Natural killer cell treated with Interleukin-12 subunit alpha and Interleukin-12 subunit beta and Interleukin-15 and Interleukin-18, amount 100 ng/mL, for 72 hours (primary cell): ENCODE measurements around the gene SPTY2D1. TPM values are rescaled to one million over a fixed set of nuclear protein-coding genes. Genes with fewer than 3 reads are reported as not detected.
"Not testable (repeated sequence)": the region's sequence is repeated elsewhere in the genome, so short reads cannot be mapped to it uniquely, and the experiment has no call there.

ENCODE experiments used
- ATAC-seq, 2 donors: fragments of 150-1000 bp; cut with Tn5 transposase in 1 of 2; sonication (Bioruptor Pico), chemical (Tn5 transposase) in 1 of 2; 2 replicates each; pipeline ENCODE4 v1.10.0; 2021
- DNase-seq: peaks from one replicate; pipeline ENCODE4 v3.0.0; 2022; ENCODE audit warnings: low spot score
- H3K27ac Mint-ChIP-seq, 2 donors: 1 replicate in 1 of 2; 2 replicates in 1 of 2; pipeline ENCODE4 v1.8.0; 2022; ENCODE audit warnings: mixed read lengths in 2 of 2, mild to moderate bottlenecking in 1 of 2, moderate library complexity in 1 of 2
- H3K27me3 Mint-ChIP-seq, 2 donors: 1 replicate in 1 of 2; 2 replicates in 1 of 2; pipeline ENCODE4 v1.8.0; 2022; ENCODE audit warnings: mixed read lengths in 2 of 2
- H3K36me3 Mint-ChIP-seq: one replicate; pipeline ENCODE4 v1.8.0; 2022; ENCODE audit warnings: mixed read lengths
- H3K4me1 Mint-ChIP-seq, 2 donors: 1 replicate in 1 of 2; 2 replicates in 1 of 2; pipeline ENCODE4 v1.8.0; 2022; ENCODE audit warnings: low read depth in 2 of 2, mixed read lengths in 2 of 2, mild to moderate bottlenecking in 1 of 2
- H3K4me3 Mint-ChIP-seq: one replicate; pipeline ENCODE4 v1.8.0; 2022; ENCODE audit warnings: mixed read lengths
- H3K9me3 Mint-ChIP-seq: 2 replicates; pipeline ENCODE4 v1.8.0; 2022; ENCODE audit warnings: mixed read lengths
- total RNA-seq, 2 donors: library from RNA; stranded (reverse); gene quantifications; one replicate each; pipeline ENCODE4 v1.2.3, GENCODE V29; 2022

Gene SPTY2D1, protein sequence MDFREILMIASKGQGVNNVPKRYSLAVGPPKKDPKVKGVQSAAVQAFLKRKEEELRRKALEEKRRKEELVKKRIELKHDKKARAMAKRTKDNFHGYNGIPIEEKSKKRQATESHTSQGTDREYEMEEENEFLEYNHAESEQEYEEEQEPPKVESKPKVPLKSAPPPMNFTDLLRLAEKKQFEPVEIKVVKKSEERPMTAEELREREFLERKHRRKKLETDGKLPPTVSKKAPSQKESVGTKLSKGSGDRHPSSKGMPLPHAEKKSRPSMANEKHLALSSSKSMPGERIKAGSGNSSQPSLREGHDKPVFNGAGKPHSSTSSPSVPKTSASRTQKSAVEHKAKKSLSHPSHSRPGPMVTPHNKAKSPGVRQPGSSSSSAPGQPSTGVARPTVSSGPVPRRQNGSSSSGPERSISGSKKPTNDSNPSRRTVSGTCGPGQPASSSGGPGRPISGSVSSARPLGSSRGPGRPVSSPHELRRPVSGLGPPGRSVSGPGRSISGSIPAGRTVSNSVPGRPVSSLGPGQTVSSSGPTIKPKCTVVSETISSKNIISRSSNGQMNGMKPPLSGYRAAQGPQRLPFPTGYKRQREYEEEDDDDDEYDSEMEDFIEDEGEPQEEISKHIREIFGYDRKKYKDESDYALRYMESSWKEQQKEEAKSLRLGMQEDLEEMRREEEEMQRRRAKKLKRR
- total RNA-seq: 10 to 100 TPM; 28.8 to 33.4 TPM

DNA sequence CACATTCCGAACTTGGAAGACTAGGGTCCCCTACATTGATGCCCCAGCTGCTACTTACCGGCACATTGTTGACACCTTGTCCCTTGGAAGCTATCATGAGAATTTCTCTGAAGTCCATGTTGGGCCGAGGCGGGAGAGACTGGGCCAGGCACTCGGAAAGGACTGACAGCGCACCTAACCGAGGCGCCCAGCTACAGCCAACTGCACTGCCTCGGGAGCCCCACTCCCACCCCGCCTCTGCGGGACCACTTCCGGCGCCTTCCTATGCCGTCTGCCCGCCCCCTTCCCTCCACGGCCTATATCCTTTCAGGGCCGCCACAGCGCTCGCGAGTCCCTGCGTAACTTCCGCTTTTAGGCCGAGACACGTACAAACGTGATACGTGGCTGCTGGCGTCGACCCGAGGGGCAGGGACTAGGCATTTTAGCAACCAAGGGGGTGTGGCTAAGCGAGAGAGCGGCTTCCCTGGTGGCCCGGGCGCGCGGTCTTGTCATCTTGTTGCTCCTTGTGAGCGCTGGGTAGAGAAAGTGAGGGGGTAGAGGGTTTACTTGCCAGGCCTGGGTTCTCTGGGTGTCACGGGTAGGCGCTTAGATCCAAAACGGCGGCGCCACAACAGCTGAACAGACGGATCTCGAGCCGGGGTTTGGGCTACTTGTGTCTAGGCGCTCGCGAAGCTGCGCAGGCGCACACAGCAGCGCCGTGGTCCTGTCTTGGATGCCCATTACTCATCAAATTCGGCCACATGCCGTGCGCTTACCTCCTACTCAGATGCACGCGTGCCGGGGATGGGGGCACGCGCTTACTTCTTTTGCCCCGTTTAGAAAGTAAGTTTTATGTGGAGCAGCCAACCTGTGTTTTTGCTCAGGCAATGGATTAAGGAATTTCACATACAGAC is at the start of gene SPTY2D1:
Gene SPTY2D1 (minus strand): TSS at position 203 of the 893 bp plus-strand sequence. CDS start 85 bp downstream, at position 118.
- no peaks in the 10 kb centered on the region for H3K9me3 Mint-ChIP-seq
- peak within 1 kb of the TSS; percentile 98 for H3K4me3 Mint-ChIP-seq
- peaks cover 4% of the 10 kb centered on the region for H3K36me3 Mint-ChIP-seq
- DNase-seq (peak; percentile 99), ATAC-seq (peak; percentile 97 to 98)
- peaks cover 25 to 35% of the 10 kb centered on the region in 2 donors for H3K4me1 Mint-ChIP-seq
- H3K27ac Mint-ChIP-seq: peak within 1 kb of the TSS; percentile 98 to 99
- peaks cover 0 to 2% of the 10 kb centered on the region in 2 donors for H3K27me3 Mint-ChIP-seq

DNA sequence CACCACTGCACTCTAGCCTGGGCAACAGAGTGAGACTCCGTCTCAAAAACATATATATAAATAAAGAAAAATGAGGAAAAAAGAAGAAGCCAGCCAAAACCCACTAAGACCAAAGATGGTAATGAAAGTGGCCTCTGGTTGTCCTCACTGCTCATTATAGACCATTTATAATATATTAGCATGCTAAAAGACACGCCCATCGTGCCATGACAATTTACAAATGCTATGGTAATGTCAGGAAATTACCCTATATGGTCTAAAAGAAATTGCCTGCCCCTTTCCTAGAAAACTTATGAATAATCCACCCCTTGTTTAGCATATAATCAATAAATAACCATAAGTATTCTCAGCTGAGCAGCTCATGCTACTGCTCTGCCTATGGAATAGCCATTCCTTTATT is 48.3 kb upstream of the SPTY2D1 start:
- Mint-ChIP-seq H3K27ac (no peak overlapping the region), H3K36me3 (no peaks in the 10 kb centered on the region), H3K27me3 (no peaks in the 10 kb centered on the region), H3K4me1 (no peaks in the 10 kb centered on the region), H3K4me3 (no peak overlapping the region), H3K9me3 (no peaks in the 10 kb centered on the region)
- ATAC-seq (no peak), DNase-seq (no peak)

DNA sequence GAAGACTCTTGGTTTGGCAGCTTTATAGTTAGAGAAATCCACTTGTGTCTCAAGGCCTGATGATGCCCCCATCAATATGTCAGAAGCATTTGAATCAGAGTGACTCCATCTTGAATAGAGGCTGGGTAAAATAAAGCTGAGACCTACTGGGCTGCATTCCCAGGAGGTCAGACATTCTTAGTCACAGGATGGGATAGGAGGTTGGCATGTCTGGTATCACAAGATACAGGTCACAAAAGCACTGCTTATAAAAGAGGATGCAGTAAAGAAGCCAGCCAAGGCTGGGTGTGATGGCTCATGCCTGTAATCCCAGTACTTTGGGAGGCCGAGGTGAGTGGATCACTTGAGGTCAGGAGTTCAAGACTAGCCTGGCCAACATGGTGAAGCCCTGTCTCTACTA is 47.8 kb upstream of the SPTY2D1 start:
- H3K27me3 Mint-ChIP-seq, H3K4me3 Mint-ChIP-seq, H3K27ac Mint-ChIP-seq, H3K9me3 Mint-ChIP-seq, H3K36me3 Mint-ChIP-seq, H3K4me1 Mint-ChIP-seq, DNase-seq, ATAC-seq: not testable (repeated sequence)

DNA sequence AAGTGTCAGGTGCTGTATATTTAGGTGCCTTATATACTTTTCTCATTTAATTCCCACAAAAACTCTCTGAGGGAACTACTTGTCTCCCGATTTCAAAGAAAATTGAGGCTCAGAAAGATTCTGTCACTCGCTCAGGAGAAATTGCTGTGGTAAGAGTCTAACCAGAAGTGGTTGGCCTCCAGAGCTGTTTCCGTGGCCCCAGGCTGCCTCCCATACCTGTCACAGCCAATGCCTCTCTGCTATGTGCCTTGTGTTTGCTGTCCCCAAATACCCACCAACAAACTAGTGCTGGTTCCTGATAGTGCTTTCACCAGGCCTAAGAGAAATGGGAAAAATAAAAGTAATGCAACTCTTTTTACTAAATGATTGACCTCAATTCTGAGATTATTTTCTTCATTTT is 43.4 kb upstream of the SPTY2D1 start:
- DNase-seq: no peak
- Mint-ChIP-seq H3K4me1 (no peaks in the 10 kb centered on the region), H3K27me3 (no peaks in the 10 kb centered on the region), H3K36me3 (no peaks in the 10 kb centered on the region), H3K4me3 (no peak overlapping the region), H3K9me3 (no peaks in the 10 kb centered on the region), H3K27ac (no peak overlapping the region)
- no peak for ATAC-seq

DNA sequence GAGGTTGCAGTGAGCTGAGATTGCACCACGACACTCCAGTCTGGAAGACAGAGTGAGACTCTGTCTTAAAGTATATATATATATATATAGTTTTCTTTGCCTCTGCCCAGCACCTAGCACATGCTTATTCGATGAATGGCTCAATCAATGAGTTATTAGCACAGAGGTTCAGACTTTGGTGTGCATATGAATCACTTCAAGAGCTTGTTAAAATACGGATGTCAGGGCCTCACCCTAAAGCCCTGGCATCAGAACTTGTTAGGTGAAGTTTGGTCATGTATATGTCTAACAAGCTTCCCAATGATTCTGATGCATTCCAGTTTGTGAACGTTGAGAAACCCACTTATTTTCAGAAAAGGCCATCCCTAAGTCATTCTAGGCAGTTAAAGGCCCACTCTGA is 42.7 kb upstream of the SPTY2D1 start:
- H3K27me3 Mint-ChIP-seq: no peaks in the 10 kb centered on the region
- no peak for ATAC-seq
- H3K4me1 Mint-ChIP-seq: peaks cover 3 to 5% of the 10 kb centered on the region in 2 donors
- H3K36me3 Mint-ChIP-seq: no peaks in the 10 kb centered on the region
- no peak for DNase-seq
- H3K27ac Mint-ChIP-seq: no peak overlapping the region
- H3K4me3 Mint-ChIP-seq: no peak overlapping the region
- H3K9me3 Mint-ChIP-seq: no peaks in the 10 kb centered on the region

DNA sequence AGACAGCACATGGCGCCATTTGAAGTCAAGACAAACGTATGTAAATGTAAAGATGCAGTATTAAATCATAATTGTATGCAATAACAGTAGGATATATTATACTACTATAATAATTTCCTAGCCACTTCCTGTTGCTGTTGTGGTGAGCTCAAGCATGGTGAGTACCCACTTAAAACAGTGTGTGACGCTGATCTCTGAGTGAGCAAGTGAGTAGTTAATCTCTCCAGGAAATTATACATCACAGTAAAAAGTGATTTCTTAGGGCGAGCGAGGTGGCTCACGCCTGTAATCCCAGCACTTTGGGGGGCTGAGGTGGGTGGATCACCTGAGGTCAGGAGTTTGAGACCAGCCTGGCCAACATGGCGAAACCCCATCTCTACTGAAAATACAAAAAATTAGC is 38.1 kb upstream of the SPTY2D1 start:
- H3K9me3 Mint-ChIP-seq, H3K4me3 Mint-ChIP-seq, H3K27me3 Mint-ChIP-seq, DNase-seq, H3K27ac Mint-ChIP-seq, H3K36me3 Mint-ChIP-seq: not testable (repeated sequence)
- peaks cover 13 to 22% of the 10 kb centered on the region in 2 donors for H3K4me1 Mint-ChIP-seq
- ATAC-seq: peak; percentile 80 to 85

DNA sequence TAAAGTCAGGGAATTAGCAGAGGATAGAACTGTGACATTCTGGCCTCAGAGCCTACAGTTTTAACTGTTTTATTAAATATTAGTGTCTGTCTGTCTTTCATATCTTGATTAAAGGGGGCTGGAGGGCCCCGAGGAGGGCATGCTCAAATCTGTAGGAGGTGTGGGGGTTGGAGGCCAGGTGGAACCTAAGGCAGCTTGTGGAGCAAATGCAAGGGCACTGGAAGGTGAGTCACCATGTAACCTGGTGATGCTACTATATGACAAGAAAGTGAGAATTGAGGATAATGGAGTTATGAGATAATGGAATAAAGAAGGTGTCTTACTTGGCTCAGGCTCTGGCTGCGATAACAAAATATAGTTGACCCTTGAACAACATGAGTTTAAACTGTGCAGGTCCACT is 37.1 kb upstream of the SPTY2D1 start:
- Mint-ChIP-seq H3K4me3 (no peak overlapping the region), H3K9me3 (no peaks in the 10 kb centered on the region), H3K27ac (no peak overlapping the region), H3K36me3 (no peaks in the 10 kb centered on the region), H3K27me3 (peaks cover 0 to 2% of the 10 kb centered on the region in 2 donors), H3K4me1 (peaks cover 13 to 22% of the 10 kb centered on the region in 2 donors)
- DNase-seq (no peak), ATAC-seq (no peak)

DNA sequence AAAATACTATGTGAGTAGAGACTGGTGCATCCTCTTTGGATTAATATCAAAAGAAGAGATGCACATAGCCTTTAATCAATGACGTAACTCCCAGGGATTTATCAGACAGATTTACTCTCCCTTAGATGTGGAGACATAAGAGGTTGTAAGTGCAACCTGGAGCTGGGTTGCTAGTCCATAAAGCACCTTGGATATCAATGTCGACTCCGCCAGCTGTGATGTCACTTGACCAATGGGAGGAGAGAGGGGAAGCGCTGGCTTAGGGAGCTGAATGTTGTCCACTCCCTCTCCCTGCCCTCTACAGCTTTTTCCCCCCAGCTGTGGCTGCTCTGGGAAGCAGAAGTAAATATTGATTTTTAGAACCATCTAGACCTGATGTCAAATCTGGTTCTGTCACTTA is 35.6 kb upstream of the SPTY2D1 start:
- peaks cover 18 to 22% of the 10 kb centered on the region in 2 donors for H3K4me1 Mint-ChIP-seq
- DNase-seq: no peak
- H3K4me3 Mint-ChIP-seq: peak overlapping the region; percentile 58
- no peak for ATAC-seq
- H3K27ac Mint-ChIP-seq: peak overlapping the region; percentile 18 to 70
- H3K27me3 Mint-ChIP-seq: peaks cover 0 to 7% of the 10 kb centered on the region in 2 donors
- no peaks in the 10 kb centered on the region for H3K36me3 Mint-ChIP-seq
- no peaks in the 10 kb centered on the region for H3K9me3 Mint-ChIP-seq

DNA sequence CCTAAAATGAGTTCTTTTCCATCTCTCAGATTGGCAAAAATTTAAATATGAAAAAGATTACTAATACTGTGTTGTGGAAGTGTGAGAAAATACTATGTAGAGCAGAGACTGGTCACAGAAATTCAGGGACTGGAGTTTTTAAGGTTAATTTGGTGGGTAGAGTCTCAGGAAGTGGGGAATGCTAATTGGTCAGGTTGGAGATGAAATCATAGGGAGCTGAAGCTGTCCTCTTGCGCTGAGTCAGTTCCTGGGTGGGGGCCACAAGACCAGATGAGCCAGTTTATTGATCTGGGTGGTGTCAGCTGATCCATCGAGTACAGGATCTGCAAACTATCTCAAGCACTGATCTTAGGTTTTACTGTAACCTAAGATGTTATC is 35.1 kb upstream of the SPTY2D1 start:
- Mint-ChIP-seq H3K4me3 (peak overlapping the region; percentile 58), H3K9me3 (no peaks in the 10 kb centered on the region), H3K4me1 (peaks cover 18 to 22% of the 10 kb centered on the region in 2 donors), H3K27me3 (peaks cover 0 to 7% of the 10 kb centered on the region in 2 donors), H3K36me3 (no peaks in the 10 kb centered on the region), H3K27ac (peak overlapping the region; percentile 18 to 70)
- ATAC-seq (peak in 1 of 2 donors; percentile 20), DNase-seq (no peak)

DNA sequence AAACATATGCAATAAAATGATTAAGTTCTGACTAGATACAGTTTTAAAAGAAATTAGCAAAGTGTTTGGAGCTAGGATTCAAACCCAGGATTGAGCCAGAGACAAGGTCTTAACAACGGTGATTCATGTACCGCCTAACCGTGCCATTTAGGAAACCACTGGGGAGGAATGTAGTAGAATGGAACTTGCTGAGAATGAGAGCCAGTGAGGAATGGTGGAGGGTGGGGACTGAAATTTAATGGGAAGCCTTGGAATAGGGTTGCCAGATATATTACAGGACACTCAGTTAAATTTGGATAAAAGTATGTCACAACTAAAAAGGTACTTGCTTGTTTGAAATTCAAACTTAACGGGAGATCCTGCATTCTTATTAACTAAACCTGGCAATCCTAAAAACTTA is 34.0 kb upstream of the SPTY2D1 start:
- Mint-ChIP-seq H3K9me3 (no peaks in the 10 kb centered on the region), H3K4me3 (no peak overlapping the region)

DNA sequence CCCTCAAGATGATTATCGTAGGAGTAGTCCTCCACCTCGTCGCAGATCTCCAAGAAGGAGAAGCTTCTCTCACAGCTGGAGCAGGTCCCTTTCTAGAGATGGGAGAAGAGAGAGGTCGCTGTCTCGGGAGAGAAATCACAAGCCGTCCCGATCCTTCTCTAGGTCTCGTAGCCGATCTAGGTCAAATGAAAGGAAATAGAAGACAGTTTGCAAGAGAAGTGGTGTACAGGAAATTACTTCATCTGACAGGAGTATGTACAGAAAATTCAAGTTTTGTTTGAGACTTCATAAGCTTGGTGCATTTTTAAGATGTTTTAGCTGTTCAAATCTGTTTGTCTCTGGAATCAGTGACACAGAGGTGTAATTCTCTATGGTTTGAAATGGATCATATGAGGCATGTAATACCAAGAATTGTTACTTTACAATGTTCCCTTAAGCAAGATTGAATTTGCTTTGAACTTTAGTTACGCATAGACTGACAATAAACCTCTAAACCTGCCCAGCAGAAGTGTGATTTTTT is 31.3 kb upstream of the SPTY2D1 start:
- H3K4me3 Mint-ChIP-seq, H3K36me3 Mint-ChIP-seq, H3K27ac Mint-ChIP-seq, ATAC-seq, H3K9me3 Mint-ChIP-seq, DNase-seq: not testable (repeated sequence)
- peaks cover 7 to 15% of the 10 kb centered on the region in 2 donors for H3K27me3 Mint-ChIP-seq
- peaks cover 15 to 17% of the 10 kb centered on the region in 2 donors for H3K4me1 Mint-ChIP-seq

More for the DNA sequence above, 34.0 kb upstream of the SPTY2D1 start:
- Mint-ChIP-seq H3K27ac (peak overlapping the region in 1 of 2 donors; percentile 18), H3K36me3 (no peaks in the 10 kb centered on the region), H3K27me3 (peaks cover 0 to 7% of the 10 kb centered on the region in 2 donors), H3K4me1 (peaks cover 18 to 22% of the 10 kb centered on the region in 2 donors)
- DNase-seq (no peak), ATAC-seq (no peak)

DNA sequence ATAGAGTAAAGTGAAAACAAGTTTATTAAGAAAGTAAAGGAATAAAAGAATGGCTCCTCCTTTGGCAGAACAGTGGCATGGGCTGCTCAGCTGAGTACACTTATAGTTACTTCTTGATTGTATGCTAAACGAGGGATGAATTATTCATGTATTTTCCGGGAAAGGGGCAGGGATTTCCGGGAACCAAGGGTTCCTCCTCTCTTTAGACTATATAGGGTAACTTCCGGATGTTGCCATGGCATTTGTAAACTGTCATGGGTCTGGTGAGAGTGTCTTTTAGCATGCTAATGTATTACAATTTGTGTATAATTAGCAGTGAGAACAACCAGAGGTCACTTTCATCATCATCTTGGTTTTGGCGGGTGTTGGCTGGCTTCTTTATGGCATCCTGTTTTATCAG is 23.5 kb upstream of the SPTY2D1 start:
- Mint-ChIP-seq H3K9me3 (no peaks in the 10 kb centered on the region), H3K27me3 (peaks cover 11 to 22% of the 10 kb centered on the region in 2 donors), H3K36me3 (no peaks in the 10 kb centered on the region), H3K4me3 (no peak overlapping the region), H3K4me1 (no peaks in the 10 kb centered on the region), H3K27ac (no peak overlapping the region)
- no peak for DNase-seq
- ATAC-seq: no peak

DNA sequence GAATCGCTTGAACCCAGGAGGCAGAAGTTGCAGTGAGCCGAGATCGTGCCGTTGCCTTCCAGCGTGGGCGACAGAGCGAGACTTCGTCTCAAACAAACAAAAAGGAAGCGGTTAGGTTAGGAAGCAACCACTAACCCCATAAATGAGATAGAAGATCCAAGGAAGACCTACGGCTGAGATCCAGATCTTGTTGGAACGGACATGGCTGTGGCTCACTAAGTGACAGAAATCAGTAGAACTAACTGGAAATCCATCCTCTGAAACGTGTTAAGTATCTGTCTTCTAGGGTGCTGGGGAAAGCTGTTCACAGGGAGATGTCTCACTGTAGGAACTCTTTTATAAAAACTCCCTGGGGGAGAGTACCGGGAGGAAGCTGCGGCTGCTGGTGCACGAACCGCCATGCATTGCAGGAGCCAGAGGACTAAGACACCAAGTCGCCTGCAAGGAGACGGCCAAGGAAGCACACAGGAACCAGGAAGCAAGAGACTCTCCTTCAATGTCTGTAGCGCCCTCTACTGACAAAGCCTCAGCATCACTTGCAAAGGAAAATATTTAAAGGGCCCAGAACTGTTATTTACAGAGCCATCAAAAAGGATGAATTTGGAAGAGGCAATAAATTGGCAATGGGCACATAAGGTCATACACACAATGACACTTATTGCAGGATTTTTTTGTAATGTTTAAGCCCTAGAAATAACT is 16.9 kb upstream of the SPTY2D1 start:
- Mint-ChIP-seq H3K9me3 (no peaks in the 10 kb centered on the region), H3K36me3 (no peaks in the 10 kb centered on the region), H3K4me3 (no peak overlapping the region), H3K4me1 (peaks cover 0 to 5% of the 10 kb centered on the region in 2 donors), H3K27me3 (no peaks in the 10 kb centered on the region), H3K27ac (peak overlapping the region in 1 of 2 donors; percentile 42)
- ATAC-seq (peak; percentile 43 to 60), DNase-seq (no peak)
